ENCODE results near the gene ANKS3.

Gene ANKS3

DNA sequence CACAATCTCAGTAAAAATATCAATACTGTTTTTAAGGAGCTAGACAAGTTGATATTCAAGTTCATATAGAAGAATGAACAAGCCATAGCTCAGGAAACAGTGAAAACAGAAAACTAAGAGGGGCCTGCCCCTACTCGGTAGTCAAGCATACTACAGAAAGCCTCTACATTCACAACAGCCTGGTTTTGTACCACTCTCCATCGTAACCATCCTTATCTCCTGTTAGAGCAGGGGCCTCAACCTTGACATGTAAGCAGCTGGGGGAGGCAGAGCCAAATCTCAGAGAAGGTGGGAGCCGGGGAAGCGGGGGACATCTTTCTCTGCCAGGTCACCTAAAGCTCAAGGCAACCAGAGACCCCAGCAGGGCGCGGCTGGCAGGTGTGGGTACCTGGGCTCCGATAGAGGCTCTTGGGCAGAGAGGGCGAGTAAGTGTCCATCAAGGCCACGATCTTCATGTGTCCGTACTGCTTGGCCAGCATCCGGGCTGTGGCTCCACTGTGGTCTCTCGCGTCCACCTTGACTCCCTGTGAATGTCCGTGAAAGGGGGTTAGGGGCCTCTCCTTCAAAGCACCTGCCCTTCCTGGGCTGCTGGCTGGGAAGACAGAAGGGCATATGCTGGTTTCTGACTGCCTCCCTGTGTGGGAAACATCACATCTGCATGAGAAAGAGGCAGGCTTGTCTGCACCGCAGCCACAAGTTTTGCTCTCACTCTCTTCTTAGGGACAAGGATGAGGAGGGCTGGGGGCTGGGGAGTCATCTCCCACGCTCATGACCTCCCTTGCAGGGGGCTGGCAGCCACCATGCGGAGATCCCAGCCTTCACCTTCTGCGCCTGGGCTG, 20.2 kb downstream of the ANKS3 start:
- DNase-seq (ENCODE audit: low read depth), result no peak
- TF ChIP-seq, protein P1, sequence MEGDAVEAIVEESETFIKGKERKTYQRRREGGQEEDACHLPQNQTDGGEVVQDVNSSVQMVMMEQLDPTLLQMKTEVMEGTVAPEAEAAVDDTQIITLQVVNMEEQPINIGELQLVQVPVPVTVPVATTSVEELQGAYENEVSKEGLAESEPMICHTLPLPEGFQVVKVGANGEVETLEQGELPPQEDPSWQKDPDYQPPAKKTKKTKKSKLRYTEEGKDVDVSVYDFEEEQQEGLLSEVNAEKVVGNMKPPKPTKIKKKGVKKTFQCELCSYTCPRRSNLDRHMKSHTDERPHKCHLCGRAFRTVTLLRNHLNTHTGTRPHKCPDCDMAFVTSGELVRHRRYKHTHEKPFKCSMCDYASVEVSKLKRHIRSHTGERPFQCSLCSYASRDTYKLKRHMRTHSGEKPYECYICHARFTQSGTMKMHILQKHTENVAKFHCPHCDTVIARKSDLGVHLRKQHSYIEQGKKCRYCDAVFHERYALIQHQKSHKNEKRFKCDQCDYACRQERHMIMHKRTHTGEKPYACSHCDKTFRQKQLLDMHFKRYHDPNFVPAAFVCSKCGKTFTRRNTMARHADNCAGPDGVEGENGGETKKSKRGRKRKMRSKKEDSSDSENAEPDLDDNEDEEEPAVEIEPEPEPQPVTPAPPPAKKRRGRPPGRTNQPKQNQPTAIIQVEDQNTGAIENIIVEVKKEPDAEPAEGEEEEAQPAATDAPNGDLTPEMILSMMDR (conservative IDR thresholded peaks at IDR 0.05; ENCODE audit: control insufficient read depth, insufficient read depth, low read depth, low read length), result no peak

DNA sequence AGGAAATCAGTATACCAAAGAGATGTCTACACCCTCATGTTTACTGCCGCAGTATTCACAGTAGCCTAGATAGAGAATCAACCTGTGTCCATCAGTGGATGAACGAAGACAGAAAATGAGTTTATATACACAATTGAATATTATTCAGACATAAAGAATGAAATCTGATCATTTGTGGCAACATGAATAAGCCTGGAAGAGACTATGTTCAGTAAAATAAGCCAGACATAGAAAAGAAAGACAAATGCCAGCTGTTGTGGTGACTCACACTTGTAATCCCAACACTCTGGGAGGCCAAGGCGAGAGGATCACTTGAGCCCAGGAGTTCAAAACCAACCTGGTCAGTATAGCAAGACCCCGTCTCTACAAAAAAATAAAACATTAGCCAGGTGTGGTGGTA, 24.6 kb downstream of the ANKS3 start:
- H3K4me3 ChIP-seq (ENCODE audit: control insufficient read depth, low read depth, low read length), result no peak overlapping the region
- TF ChIP-seq, protein P1 (conservative IDR thresholded peaks at IDR 0.05; ENCODE audit: control insufficient read depth, insufficient read depth, low read depth, low read length), result no peak
- peak; percentile 58 for DNase-seq (ENCODE audit: low read depth)

More for the DNA sequence above, 20.2 kb downstream of the ANKS3 start:
- H3K4me3 ChIP-seq (ENCODE audit: control insufficient read depth, low read depth, low read length), result no peak overlapping the region

DNA sequence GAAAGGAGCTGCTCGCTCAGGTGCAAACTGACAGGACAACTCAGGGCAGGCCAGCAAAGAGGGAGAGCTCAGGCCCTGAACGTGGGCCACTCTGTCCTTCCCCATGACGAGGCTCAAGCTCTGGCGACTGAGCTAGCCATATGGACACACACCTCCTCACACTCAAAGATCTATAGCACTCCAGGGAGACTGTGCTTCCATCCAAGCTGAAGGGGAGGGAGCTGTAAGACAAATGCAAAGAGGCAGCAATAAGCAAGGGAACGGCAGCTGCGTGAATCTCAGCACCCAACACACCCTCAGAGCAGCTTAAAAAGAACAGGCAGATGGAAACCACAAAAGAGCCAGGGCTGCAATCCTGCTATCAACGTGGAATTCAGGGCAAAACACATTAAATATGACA, 27.2 kb downstream of the ANKS3 start:
- TF ChIP-seq, protein P1 (conservative IDR thresholded peaks at IDR 0.05; ENCODE audit: control insufficient read depth, insufficient read depth, low read depth, low read length), result no peak
- no peak overlapping the region for H3K4me3 ChIP-seq (ENCODE audit: control insufficient read depth, low read depth, low read length)
- DNase-seq (ENCODE audit: low read depth), result no peak

- no peak overlapping the region for H3K4me3 ChIP-seq (ENCODE audit: control insufficient read depth, low read depth, low read length)
- DNase-seq (ENCODE audit: low read depth), result no peak
- TF ChIP-seq, protein P1 (conservative IDR thresholded peaks at IDR 0.05; ENCODE audit: control insufficient read depth, insufficient read depth, low read depth, low read length), result no peak
Observed at GRCh38 chr16:4704913-4705312, 29.2 kb downstream of the ANKS3 start.

DNA sequence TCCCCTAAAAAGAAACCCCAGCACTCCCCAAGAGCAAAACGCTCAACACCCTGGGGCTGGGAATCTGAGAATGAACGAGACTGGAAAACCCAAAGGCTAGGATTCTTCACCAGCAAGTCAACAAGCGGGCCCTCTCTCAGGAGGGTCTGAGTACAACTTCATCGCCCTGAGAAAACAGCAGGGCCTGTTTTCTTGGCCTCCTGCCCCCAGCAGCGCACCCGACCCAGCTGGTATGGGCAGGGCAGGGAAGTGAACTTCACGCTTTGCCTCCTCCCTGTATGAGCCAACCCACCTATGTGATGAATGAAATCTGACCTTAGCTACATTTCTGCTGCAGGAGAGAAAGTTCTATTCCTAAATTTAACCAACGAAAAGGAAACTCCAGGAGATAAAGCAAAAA, 29.6 kb downstream of the ANKS3 start:
- TF ChIP-seq, protein P1 (conservative IDR thresholded peaks at IDR 0.05; ENCODE audit: control insufficient read depth, insufficient read depth, low read depth, low read length), result no peak
- DNase-seq (ENCODE audit: low read depth), result no peak
- no peak overlapping the region for H3K4me3 ChIP-seq (ENCODE audit: control insufficient read depth, low read depth, low read length)

DNA sequence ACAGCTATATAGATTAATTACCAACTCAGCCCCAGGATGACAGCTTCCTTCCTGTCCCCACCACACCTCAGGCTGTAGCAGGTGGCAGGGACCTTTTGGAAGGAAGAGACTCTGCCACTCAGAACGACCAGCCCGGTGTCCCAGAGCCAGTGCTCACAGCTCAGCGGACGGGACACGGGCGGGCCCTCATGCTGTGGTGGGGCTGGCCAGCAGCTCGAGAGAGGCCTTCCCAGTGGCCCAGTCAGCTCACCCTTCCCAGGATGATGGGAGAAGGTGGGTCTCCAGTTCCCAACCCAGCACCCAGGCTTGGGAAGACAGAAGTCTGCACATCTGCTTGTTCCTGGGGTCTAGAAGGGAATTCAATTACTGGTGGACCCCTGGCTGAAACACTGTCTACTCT, 30.2 kb downstream of the ANKS3 start:
- no peak for DNase-seq (ENCODE audit: low read depth)
- no peak overlapping the region for H3K4me3 ChIP-seq (ENCODE audit: control insufficient read depth, low read depth, low read length)
- TF ChIP-seq, protein P1 (conservative IDR thresholded peaks at IDR 0.05; ENCODE audit: control insufficient read depth, insufficient read depth, low read depth, low read length), result no peak
